CD4-positive, alpha-beta T cell (primary cell): ENCODE data around the gene CYB561A3. TPM values are rescaled to one million over a fixed set of nuclear protein-coding genes. Genes with fewer than 3 reads are reported as not detected.

Experiments used
- ATAC-seq: fragments of 200-7000 bp; cut with Tn5 transposase; one replicate; pipeline ENCODE4 v1.10.0; 2022; ENCODE audit warnings: mild to moderate bottlenecking; ENCODE audit not compliant: poor library complexity
- CTCF ChIA-PET: fragments of 350-600 bp; sonication (Branson Sonifier 250); formaldehyde crosslinking; loops from one replicate; lab custom pipeline; 2021; ENCODE audit warnings: antibody characterized with exemption, inconsistent platforms; lab: Charles Lee
- POLR2A ChIA-PET: fragments of 350-600 bp; sonication (Branson Sonifier 250); formaldehyde crosslinking; loops from one replicate; lab custom pipeline; 2021; ENCODE audit warnings: antibody characterized with exemption, inconsistent platforms; lab: Charles Lee
- DNase-seq, 14 experiments: peaks; one replicate each; pipeline ENCODE4 v3.0.0-alpha.2; 2013 to 2020; ENCODE audit warnings: mixed read lengths in 2 of 14
- H3K27ac ChIP-seq, 2 donors: one replicate each; pipeline versions ENCODE4 v1.5.1 to v1.7.0; 2013; ENCODE audit warnings: low read length in 2 of 2, low read depth in 1 of 2, mild to moderate bottlenecking in 1 of 2
- H3K27me3 ChIP-seq, 2 experiments: 1 replicate in 1 of 2; 2 replicates in 1 of 2; pipeline versions ENCODE4 v1.6.1 to v1.7.0; 2013; ENCODE audit warnings: low read length in 2 of 2, control low read depth in 1 of 2, mild to moderate bottlenecking in 1 of 2, moderate library complexity in 1 of 2; ENCODE audit not compliant: insufficient read depth in 2 of 2, control insufficient read depth in 1 of 2
- H3K36me3 ChIP-seq: one replicate; pipeline ENCODE4 v1.6.1; 2013; ENCODE audit warnings: low read length, control low read depth; ENCODE audit not compliant: insufficient read depth
- H3K4me1 ChIP-seq: one replicate; pipeline ENCODE4 v1.6.1; 2013; ENCODE audit warnings: low read length, control low read depth; ENCODE audit not compliant: insufficient read depth
- H3K4me3 ChIP-seq: one replicate; pipeline ENCODE4 v1.5.1; 2013; ENCODE audit warnings: mild to moderate bottlenecking, low read length, moderate library complexity
- H3K9me3 ChIP-seq, 2 experiments: 1 replicate in 1 of 2; 2 replicates in 1 of 2; pipeline versions ENCODE4 v1.6.1 to v1.7.0; 2013; ENCODE audit warnings: low read length in 2 of 2, mild to moderate bottlenecking in 2 of 2, control low read depth in 1 of 2, moderate library complexity in 1 of 2; ENCODE audit not compliant: control insufficient read depth in 1 of 2, insufficient read depth in 1 of 2
- H3K27ac Mint-ChIP-seq: one replicate; pipeline ENCODE4 v1.8.0; 2020; ENCODE audit warnings: mixed read lengths
- H3K27me3 Mint-ChIP-seq: one replicate; pipeline ENCODE4 v1.8.0; 2021; ENCODE audit warnings: mixed read lengths
- H3K36me3 Mint-ChIP-seq: one replicate; pipeline ENCODE4 v1.8.0; 2021; ENCODE audit warnings: low read depth, mixed read lengths
- H3K4me1 Mint-ChIP-seq: one replicate; pipeline ENCODE4 v1.8.0; 2021; ENCODE audit warnings: low read depth, mixed read lengths
- H3K4me3 Mint-ChIP-seq: one replicate; pipeline ENCODE4 v1.8.0; 2020; ENCODE audit warnings: mild to moderate bottlenecking, mixed read lengths
- H3K9me3 Mint-ChIP-seq: one replicate; pipeline ENCODE4 v1.8.0; 2020; ENCODE audit warnings: mixed read lengths
- intact Hi-C, 2 experiments: fragments of 100-400 bp; cut with DNase I in 1 of 2; cut with micrococcal nuclease in 1 of 2; formaldehyde crosslinking; loops; one replicate each; pipeline versions ENCODE4 v1.15.1 to v1.9.0; 2023 to 2025; cut with DNase I, micrococcal nuclease
- total RNA-seq, 174 experiments: library from RNA in 2 of 174; stranded (reverse) in 2 of 174; gene quantifications; one replicate each; pipeline ENCODE4 v1.2.3 and lab custom pipeline; 2021 to 2026
- TF ChIP-seq, protein P1 (sequence below): fragments of 200-600 bp; IDR thresholded peaks from one replicate; pipeline ENCODE4 v1.8.0; 2022; ENCODE audit warnings: antibody characterized with exemption, mild to moderate bottlenecking

The CYB561A3 gene
- total RNA-seq, 2 experiments from 2014 or later, result 24.4 to 25.8 TPM

DNA sequence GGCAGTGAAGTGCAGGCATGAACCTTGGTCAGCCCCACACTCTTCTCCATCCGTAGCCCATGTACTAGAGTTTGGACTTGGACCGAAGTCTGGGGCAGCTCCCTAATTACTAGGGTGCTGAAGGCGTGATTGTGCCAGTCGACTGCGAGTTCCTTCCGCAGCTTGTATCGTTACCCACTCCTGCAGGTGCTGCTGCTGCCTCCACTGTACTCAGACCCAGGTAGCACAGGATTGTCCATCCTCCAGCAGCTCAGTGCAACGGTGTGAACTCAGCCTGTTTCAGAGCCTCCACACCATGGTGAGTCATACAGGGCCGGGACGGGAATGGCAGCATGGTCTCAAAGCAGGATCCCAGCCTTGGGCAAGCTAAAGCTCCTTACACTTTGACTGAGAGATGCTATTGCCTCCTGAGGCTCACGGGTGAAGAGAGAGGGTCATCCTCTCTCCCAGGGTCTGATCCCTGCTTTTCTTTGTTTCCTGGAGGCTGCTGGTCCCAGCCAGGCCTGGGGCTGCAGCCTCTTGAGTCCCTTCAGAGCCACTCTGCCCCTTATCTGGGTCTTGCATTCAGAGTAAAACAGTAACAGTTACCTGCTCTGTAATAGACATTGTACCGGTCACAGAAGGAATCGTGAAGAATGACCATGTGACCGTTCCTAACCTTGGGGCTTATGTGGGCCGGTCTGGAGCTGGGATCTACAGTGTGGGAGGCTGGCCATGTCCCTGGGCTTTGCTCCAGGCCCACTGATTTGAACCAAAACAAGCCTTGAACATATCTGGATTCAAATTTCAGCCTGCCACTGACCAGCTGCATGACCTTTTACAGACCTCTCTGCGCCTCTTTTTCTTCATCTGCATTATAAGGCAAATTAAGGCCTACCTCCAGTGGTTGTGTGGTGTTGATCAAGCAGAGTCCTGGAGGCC, 27.0 kb downstream of the CYB561A3 start:
- no peak overlapping the region for H3K27ac ChIP-seq
- DNase-seq, result peak in 1 of 14 experiments; percentile 27
- CTCF ChIA-PET, result interaction anchor here (0.6 to 6.0 kb wide), 6 partner anchors 20 to 101 kb away, joined by 3 to 173 read pairs (median 8); partner anchors contain the start of genes CYB561A3, TMEM138 and TMEM216

DNA sequence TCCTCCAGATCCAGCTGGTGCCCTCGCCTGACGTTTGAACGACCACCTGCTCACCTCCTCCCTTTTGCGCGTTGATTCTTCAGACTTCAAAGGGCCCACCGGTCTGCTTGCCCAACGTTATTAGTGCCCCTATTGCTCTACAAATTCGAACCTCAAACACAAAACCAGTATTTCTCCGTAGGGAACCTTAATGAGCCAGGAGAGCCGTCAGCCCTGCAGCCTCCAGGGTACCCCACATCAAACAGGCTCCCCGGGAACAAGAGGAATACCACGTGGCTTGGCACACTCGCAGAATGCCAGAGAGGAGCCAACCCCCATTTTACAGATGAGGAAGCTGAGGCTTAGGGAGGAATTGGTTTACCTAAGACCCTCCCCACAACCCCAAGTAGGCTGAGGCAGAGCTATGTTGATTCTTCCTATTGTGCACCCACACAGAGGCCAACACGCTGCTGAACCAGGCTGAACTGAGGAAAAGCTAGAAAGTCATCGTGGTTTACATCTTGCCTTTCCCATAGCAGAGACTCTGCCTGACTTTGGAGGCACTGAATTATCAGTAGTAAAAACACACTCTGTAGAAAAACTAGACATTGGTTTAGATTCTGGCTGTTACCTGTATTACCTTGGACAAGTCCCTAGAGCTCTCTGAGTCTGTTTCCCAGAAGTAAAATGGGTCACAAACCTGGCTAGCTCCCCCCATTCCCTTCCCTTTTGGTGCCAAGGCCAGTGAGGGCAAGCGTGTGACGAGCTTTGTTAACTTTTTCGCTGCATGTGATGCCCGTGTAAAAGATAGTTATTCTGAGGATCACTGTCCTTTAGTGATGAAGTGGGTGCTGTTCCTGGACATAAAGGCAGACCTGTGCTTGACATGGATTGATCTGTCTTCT, 27.9 kb downstream of the CYB561A3 start:
- H3K4me1 Mint-ChIP-seq, result peaks cover 63% of the 10 kb centered on the region
- no peaks in the 10 kb centered on the region for H3K9me3 Mint-ChIP-seq
- peak overlapping the region; percentile 91 for H3K4me3 ChIP-seq
- H3K9me3 ChIP-seq, result no peaks in the 10 kb centered on the region
- CTCF ChIA-PET, result interaction anchor here (1.4 to 6.0 kb wide), 4 partner anchors 28 to 102 kb away, joined by 4 to 173 read pairs (median 26); partner anchors contain the start of genes CYB561A3, TMEM138 and TMEM216
- ATAC-seq (no peak), DNase-seq (peak in 1 of 14 experiments; percentile 8)
- H3K27ac Mint-ChIP-seq, result peak overlapping the region; percentile 95
- H3K36me3 Mint-ChIP-seq, result peaks cover 44% of the 10 kb centered on the region
- H3K27ac ChIP-seq, result peak overlapping the region; percentile 84 to 87
- intact Hi-C loops, result loop anchor here in 1 of 2 experiments (1.0 to 5.0 kb wide), 4 partner anchors 29 to 491 kb away; partner anchors contain the start of genes CCDC86, CPSF7, TMEM109 and TMEM138
- POLR2A ChIA-PET, result interaction anchor here (0.8 to 5.3 kb wide), 10 partner anchors 11 to 420 kb away, joined by 3 to 64 read pairs (median 4); partner anchors contain the start of genes CPSF7, CYB561A3, SDHAF2 and TMEM109
- peaks cover 52% of the 10 kb centered on the region for H3K4me1 ChIP-seq
- H3K4me3 Mint-ChIP-seq, result peak overlapping the region; percentile 96
- TF ChIP-seq, protein P1, sequence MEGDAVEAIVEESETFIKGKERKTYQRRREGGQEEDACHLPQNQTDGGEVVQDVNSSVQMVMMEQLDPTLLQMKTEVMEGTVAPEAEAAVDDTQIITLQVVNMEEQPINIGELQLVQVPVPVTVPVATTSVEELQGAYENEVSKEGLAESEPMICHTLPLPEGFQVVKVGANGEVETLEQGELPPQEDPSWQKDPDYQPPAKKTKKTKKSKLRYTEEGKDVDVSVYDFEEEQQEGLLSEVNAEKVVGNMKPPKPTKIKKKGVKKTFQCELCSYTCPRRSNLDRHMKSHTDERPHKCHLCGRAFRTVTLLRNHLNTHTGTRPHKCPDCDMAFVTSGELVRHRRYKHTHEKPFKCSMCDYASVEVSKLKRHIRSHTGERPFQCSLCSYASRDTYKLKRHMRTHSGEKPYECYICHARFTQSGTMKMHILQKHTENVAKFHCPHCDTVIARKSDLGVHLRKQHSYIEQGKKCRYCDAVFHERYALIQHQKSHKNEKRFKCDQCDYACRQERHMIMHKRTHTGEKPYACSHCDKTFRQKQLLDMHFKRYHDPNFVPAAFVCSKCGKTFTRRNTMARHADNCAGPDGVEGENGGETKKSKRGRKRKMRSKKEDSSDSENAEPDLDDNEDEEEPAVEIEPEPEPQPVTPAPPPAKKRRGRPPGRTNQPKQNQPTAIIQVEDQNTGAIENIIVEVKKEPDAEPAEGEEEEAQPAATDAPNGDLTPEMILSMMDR, result no peak
- no peaks in the 10 kb centered on the region for H3K27me3 ChIP-seq
- peaks cover 16% of the 10 kb centered on the region for H3K36me3 ChIP-seq
- H3K27me3 Mint-ChIP-seq, result no peaks in the 10 kb centered on the region

More for the DNA sequence above, 27.0 kb downstream of the CYB561A3 start:
- Mint-ChIP-seq H3K4me3 (peak overlapping the region; percentile 96), H3K36me3 (peaks cover 38% of the 10 kb centered on the region), H3K4me1 (peaks cover 54% of the 10 kb centered on the region), H3K27ac (peak overlapping the region; percentile 95), H3K9me3 (no peaks in the 10 kb centered on the region), H3K27me3 (no peaks in the 10 kb centered on the region)
- H3K9me3 ChIP-seq, result no peaks in the 10 kb centered on the region
- POLR2A ChIA-PET, result interaction anchor here (1.6 to 5.3 kb wide), 6 partner anchors 12 to 95 kb away, joined by 3 to 64 read pairs (median 28); partner anchors contain the start of genes CPSF7, CYB561A3, SDHAF2 and TMEM138
- TF ChIP-seq, protein P1, result no peak
- no peak overlapping the region for H3K4me3 ChIP-seq
- H3K4me1 ChIP-seq, result peaks cover 52% of the 10 kb centered on the region
- H3K27me3 ChIP-seq, result no peaks in the 10 kb centered on the region
- H3K36me3 ChIP-seq, result peaks cover 10% of the 10 kb centered on the region
- intact Hi-C loops, result loop anchor here (2.0 to 5.0 kb wide), 5 partner anchors 94 to 492 kb away; partner anchors contain the start of genes CCDC86 (in 1 of the 2), CPSF7 (in 1 of the 2), SYT7 (in 1 of the 2) and TMEM109 (in 1 of the 2)
- ATAC-seq, result no peak
